Cardiac septum (tissue), 1 donor: ENCODE measurements around the gene NSMCE4A. TPM values are rescaled to one million over a fixed set of nuclear protein-coding genes. Genes with fewer than 3 reads are reported as not detected.

Experiments
- DNase-seq: peaks from one replicate; pipeline ENCODE4 v3.0.0-alpha.2; 2020; ENCODE audit warnings: low spot score
- intact Hi-C: fragments of 100-400 bp; cut with DNase I; formaldehyde crosslinking; loops from one replicate; pipeline ENCODE4 v1.14.0; 2022
- total RNA-seq: library from RNA; stranded (reverse); fragmentation: NEBNext Ultra II Directional; extraction: Animal tissue kit (Norgen Biotek cat#: 25700); gene quantifications from one replicate; pipeline ENCODE4 v1.2.1, GENCODE V29; 2021
- donor health status: DM: no; HTN: no; CAD: no.

NSMCE4A gene
- total RNA-seq, 1 donor from 2014 or later: 29.0 TPM

DNA sequence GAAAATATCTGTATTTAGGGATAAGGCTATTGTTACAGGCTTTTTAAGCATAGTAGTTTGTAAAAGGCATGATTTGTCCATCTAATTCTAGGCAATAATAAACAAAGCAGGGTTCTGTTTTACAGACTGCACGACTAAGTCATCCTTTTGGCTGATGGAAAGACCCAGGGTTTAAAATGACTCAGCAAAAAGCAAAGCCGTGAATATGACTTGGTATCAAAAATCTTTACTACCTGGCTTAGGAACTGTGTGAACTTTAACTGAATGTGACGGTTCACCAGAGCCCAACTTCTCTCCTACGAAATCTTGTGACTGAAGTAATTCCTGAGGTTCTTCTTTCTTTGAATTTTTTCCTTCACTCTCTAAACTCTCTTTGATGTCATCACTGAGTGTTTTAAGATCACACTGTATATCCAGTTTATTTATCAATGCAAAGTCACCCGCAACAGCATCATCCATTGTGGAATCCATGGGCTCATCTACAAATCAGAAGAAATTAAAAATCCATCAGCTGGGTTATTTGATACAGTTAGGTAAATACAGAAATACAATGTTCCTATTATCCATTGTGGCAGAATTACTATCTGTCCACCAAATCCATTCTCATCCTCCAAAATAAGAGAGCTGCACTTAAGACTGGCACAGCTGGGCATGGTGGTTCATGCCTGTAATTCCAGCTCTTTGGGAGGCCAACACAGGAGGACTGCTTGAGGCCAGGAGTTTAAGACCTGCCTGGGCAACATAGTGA lies 64.2 kb downstream of the NSMCE4A start:
- no peak for DNase-seq
- intact Hi-C loops: no loop called here

Other genes with a start within 250 kb of the NSMCE4A start
- gene ATE1, start 47.2 kb downstream of the NSMCE4A start, total RNA-seq: 38.1 TPM
- gene TACC2, start 13.9 kb upstream of the NSMCE4A start, total RNA-seq: 282 TPM